Heart right ventricle (tissue), 16 donors: ENCODE measurements around the gene IQSEC1. TPM values are rescaled to one million over a fixed set of nuclear protein-coding genes. Genes with fewer than 3 reads are reported as not detected.

ENCODE experiments used
- ATAC-seq, 8 donors: fragments of 200-7000 bp; cut with Tn5 transposase; one replicate each; pipeline ENCODE4 v1.9.1; 2020; ENCODE audit warnings: mild to moderate bottlenecking in 8 of 8, moderate library complexity in 8 of 8, moderate number of reproducible peaks in 1 of 8
- DNase-seq, 2 donors: peaks; one replicate each; pipeline ENCODE4 v3.0.0-alpha.2; 2020
- H3K27ac ChIP-seq, 10 donors: fragments of 200-600 bp; sonication (generic) in 2 of 10; one replicate each; pipeline versions ENCODE4 v1.5.0 to v1.8.0; 2020 to 2022; ENCODE audit warnings: mild to moderate bottlenecking in 3 of 10
- H3K27me3 ChIP-seq, 7 donors: fragments of 200-600 bp; one replicate each; pipeline ENCODE4 v1.8.0; 2021 to 2022; ENCODE audit warnings: mild to moderate bottlenecking in 2 of 7
- H3K36me3 ChIP-seq, 9 donors: fragments of 200-600 bp; sonication (generic) in 1 of 9; one replicate each; pipeline versions ENCODE4 v1.5.0 to v1.8.0; 2020 to 2022; ENCODE audit warnings: mild to moderate bottlenecking in 2 of 9
- H3K4me1 ChIP-seq, 9 donors: fragments of 200-600 bp; sonication (generic) in 1 of 9; one replicate each; pipeline versions ENCODE4 v1.5.0 to v1.8.0; 2020 to 2022; ENCODE audit warnings: mild to moderate bottlenecking in 4 of 9
- H3K4me3 ChIP-seq, 10 donors: fragments of 200-600 bp; sonication (generic) in 2 of 10; one replicate each; pipeline versions ENCODE4 v1.5.0 to v1.8.0; 2020 to 2022; ENCODE audit warnings: mild to moderate bottlenecking in 7 of 10, moderate library complexity in 2 of 10
- H3K9me3 ChIP-seq, 11 donors: fragments of 200-600 bp in 10 of 11; sonication (generic) in 2 of 11; one replicate each; pipeline versions ENCODE4 v1.5.0 to v1.8.0; 2013 to 2022; ENCODE audit warnings: mild to moderate bottlenecking in 2 of 11, control low read depth in 1 of 11, moderate library complexity in 1 of 11
- WGBS, 2 donors: extraction: QIAGEN DNeasy Blood & Tissue Kit; methylation state at CpG; one replicate each; pipeline ENCODE4 v1.1.7; 2013; ENCODE audit warnings: inconsistent platforms in 1 of 2; 5-methylcytosine and 5-hydroxymethylcytosine counted together
- intact Hi-C, 10 donors: fragments of 100-400 bp; cut with DNase I; formaldehyde crosslinking; loops; one replicate each; pipeline versions ENCODE4 v1.11.1 to v1.14.2; 2022
- polyA plus RNA-seq, 2 donors: library from polyadenylated mRNA; stranded (reverse); fragments of 200-250 nt; gene quantifications; one replicate each; pipeline ENCODE4 v1.2.3, GENCODE V29; 2013
- total RNA-seq, 10 donors: library from RNA; stranded (reverse); fragmentation: NEBNext Ultra II Directional in 3 of 10; extraction: Animal tissue kit (Norgen Biotek cat#: 25700) in 3 of 10; gene quantifications; one replicate each; pipeline versions ENCODE4 v1.2.1 to v1.2.4, GENCODE V29; 2021 to 2023
- TF ChIP-seq, protein P1 (sequence below), 9 donors: fragments of 200-600 bp; sonication (generic) in 2 of 9; IDR thresholded peaks; one replicate each; pipeline versions ENCODE4 v1.5.0 to v1.8.0; 2021 to 2022; ENCODE audit warnings: antibody characterized with exemption in 9 of 9, mild to moderate bottlenecking in 5 of 9, moderate library complexity in 1 of 9
- donor health status: Arrhythmogenic right ventricular cardiomyopathy.
- donor health status: ischemic (EF 13 %, LVEDD 7.1; RV severe dilation, severe dysfunction).
- donor health status: healthy with polysubstance abuse.
- donor health status: DM: no; HTN: yes; CAD: no.
- donor health status: DM: no; HTN: no; CAD: no.
- donor health status: ischemic (EF 25% LVEDD 6.9; RV normal size, moderate dysfunction).
- donor health status: ischemic (EF 25% LVEDD 5.7; RV mildly dilated, moderate dysfunction).
- donor health status: healthy.
- donor health status: DM: yes; HTN: yes; CAD: no.
- donor health status: Ischemic cardiomyopathy.
- donor health status: ischemic (EF 35%, LVEDD 5.7; RV mildly dilated, moderate dysfunction).
- donor health status: nonischemic (EF 11% LVEDD 7.7; RV severe dilation, severe dysfunction).
- donor health status: DM: yes; HTN: yes; CAD: no.
- donor health status: PGD.
- donor health status: ischemic (EF 29% LVEDD 5.4; RV normal size, mild dysfunction).
- donor health status: nonischemic (EF 23%, LVEDD 6.1; RV moderate dilation, normal function).

Gene IQSEC1
- total and polyA plus RNA-seq, 12 donors, result 13.1 to 73.9 (median 60.4) TPM

DNA sequence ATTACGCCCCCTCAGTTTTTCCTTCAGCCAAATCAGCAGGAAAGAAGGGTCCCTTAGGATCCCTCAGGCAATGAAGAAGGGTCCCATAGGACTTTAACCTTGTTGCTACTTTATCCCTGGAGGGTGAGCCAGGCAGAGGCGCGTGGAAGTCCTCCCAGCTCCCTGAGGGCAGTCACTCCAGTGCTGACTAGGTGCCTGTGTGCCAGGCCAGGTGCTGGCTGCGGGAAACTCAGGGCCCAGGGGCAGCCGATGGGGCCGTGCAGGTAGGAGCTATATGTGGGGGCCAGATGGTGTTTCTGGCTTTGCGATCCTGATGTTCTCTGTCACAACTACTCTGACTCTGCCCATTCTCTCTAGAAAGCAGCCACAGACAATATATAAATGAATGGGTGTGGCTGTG, 42.8 kb upstream of the IQSEC1 start:
- ATAC-seq (no peak), DNase-seq (no peak)
- TF ChIP-seq, protein P1, sequence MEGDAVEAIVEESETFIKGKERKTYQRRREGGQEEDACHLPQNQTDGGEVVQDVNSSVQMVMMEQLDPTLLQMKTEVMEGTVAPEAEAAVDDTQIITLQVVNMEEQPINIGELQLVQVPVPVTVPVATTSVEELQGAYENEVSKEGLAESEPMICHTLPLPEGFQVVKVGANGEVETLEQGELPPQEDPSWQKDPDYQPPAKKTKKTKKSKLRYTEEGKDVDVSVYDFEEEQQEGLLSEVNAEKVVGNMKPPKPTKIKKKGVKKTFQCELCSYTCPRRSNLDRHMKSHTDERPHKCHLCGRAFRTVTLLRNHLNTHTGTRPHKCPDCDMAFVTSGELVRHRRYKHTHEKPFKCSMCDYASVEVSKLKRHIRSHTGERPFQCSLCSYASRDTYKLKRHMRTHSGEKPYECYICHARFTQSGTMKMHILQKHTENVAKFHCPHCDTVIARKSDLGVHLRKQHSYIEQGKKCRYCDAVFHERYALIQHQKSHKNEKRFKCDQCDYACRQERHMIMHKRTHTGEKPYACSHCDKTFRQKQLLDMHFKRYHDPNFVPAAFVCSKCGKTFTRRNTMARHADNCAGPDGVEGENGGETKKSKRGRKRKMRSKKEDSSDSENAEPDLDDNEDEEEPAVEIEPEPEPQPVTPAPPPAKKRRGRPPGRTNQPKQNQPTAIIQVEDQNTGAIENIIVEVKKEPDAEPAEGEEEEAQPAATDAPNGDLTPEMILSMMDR (IDR thresholded peaks at IDR 0.05), result no peak
- H3K27ac ChIP-seq, result no peak overlapping the region
- peaks cover 0 to 7% (median 0%) of the 10 kb centered on the region in 9 donors for H3K4me1 ChIP-seq
- H3K4me3 ChIP-seq, result no peak overlapping the region
- intact Hi-C loops, result no loop called here
- peaks cover 0 to 10% (median 0%) of the 10 kb centered on the region in 7 donors for H3K27me3 ChIP-seq
- no peaks in the 10 kb centered on the region for H3K9me3 ChIP-seq
- no peaks in the 10 kb centered on the region for H3K36me3 ChIP-seq
- WGBS, 2 donors, result 89 to 90% methylated on average over 7 of the region's 7 CpGs

DNA sequence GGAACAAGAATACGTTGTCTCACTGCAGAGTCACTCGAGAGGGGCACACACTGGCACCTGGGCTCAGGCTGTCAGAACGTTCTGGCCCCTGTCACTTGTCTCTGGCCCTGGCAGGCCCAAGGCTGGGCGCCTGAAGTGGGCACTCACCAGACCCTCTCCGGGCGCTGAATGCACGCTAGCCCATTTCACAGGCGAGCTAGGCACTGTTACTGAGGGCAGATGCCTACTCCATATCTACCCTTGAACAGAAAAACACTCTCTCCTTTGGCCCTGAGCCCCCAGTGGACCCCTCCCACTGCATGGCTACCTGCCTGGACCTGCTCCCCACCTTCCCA, 42.3 kb upstream of the IQSEC1 start:
- Histone ChIP-seq H3K9me3 (no peaks in the 10 kb centered on the region), H3K27ac (no peak overlapping the region), H3K4me3 (no peak overlapping the region), H3K36me3 (no peaks in the 10 kb centered on the region), H3K4me1 (peaks cover 0 to 8% (median 0%) of the 10 kb centered on the region in 9 donors), H3K27me3 (peaks cover 0 to 10% (median 0%) of the 10 kb centered on the region in 7 donors)
- 87 to 89% methylated on average over 8 of the region's 8 CpGs for WGBS, 2 donors
- ATAC-seq (no peak), DNase-seq (no peak)
- TF ChIP-seq, protein P1 (IDR thresholded peaks at IDR 0.05), result no peak
- intact Hi-C loops, result no loop called here

DNA sequence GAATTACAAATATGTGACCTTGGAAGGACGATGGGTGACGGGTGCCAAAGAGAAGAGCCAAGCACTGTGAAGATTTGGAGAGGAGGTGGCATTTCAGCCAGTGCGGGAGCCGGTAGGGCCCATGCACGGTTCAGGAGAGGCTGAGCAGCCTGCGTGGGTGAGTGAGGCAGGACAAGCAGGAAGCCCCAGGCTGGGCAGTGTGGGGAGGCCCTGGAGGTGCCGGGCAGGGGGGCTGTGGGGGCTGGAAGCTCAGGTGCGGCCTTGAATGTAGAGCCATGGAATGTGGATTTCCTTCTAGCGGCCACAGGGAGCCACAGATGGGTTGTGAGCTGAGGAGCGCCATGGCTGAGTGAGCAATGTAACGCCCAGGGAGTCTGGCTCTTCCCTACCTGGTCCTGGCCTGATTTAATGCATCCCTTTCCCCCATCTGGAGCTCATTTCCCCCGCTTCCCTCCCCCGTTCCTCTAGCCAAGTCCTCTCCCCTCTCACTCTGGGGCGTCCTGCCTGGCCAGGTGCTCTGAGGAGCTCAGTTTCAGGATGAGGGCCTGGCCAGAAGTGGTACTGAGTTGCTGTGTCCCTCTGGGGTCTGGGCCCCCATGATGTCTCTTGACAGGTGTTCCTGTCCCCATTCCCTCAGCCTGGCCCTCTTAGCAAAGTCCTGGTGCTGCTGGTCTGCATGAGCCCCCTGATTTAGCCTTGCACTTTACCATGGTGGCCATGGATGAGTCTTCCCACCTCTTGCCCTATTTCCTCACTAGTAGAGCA, 41.8 kb upstream of the IQSEC1 start:
- DNase-seq, result no peak
- H3K27ac ChIP-seq, result no peak overlapping the region
- TF ChIP-seq, protein P1 (IDR thresholded peaks at IDR 0.05), result no peak
- peaks cover 0 to 8% (median 0%) of the 10 kb centered on the region in 9 donors for H3K4me1 ChIP-seq
- peaks cover 0 to 10% (median 0%) of the 10 kb centered on the region in 7 donors for H3K27me3 ChIP-seq
- no peak overlapping the region for H3K4me3 ChIP-seq
- WGBS, 2 donors, result 72 to 73% methylated on average over 14 of the region's 14 CpGs
- no peak for ATAC-seq
- intact Hi-C loops, result no loop called here
- no peaks in the 10 kb centered on the region for H3K9me3 ChIP-seq
- no peaks in the 10 kb centered on the region for H3K36me3 ChIP-seq

DNA sequence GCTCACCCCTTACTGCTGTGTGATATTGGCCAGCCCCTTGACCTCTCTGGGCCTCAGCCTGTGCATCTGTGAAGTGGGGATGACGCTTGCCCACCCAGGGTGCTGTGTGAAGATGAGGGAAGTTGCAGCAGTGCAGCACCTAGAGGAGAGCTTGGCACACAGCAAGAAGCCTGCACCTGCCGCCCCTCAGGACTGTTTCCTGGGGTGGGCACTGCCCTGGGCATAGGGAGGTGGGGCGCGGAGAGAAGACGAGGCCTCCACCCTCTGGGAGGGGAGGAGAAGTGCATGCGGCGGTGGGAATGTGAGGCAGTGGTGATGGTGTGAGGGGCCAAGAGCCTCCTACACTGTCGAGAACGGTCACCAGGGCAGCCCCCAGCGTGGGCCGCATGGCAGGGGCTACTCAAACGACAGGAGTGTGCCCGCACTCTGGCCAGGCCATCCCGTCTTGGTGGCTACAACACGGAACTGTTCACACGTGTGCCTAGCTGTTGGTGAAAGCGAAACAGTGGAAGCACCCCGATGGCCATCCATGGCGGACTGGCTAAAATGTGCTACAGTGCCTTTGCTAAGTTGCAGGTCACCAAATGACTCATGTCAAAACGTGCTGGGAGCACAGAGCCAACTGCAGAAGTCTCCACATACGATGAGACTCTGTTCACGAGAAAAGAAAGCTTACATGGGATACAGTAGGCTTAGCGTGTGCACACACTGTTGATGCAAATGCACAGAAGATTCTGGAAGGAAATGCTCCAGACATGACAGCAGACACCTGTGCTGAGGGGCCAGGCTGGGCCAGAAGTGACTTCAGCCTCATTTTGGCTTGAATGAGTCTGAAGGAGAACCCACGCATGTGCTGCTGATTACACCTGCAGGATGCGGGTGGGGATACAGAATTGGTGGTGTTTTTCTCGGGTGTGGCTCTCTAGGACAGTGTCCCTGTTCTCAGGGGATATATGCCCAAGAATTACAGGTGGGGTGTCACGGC, 40.4 kb upstream of the IQSEC1 start:
- TF ChIP-seq, protein P1 (IDR thresholded peaks at IDR 0.05), result no peak
- Histone ChIP-seq H3K27me3 (peaks cover 0 to 10% (median 0%) of the 10 kb centered on the region in 7 donors), H3K27ac (no peak overlapping the region), H3K4me1 (peaks cover 0 to 8% (median 0%) of the 10 kb centered on the region in 9 donors), H3K9me3 (no peaks in the 10 kb centered on the region), H3K4me3 (no peak overlapping the region), H3K36me3 (no peaks in the 10 kb centered on the region)
- DNase-seq (no peak), ATAC-seq (no peak)
- 79 to 80% methylated on average over 26 to 27 of the region's 27 CpGs for WGBS, 2 donors
- intact Hi-C loops, result no loop called here
